HFF-Myc (cell line): ENCODE measurements around the gene MORN1.

Experiments
- DNase-seq: peaks from one replicate; pipeline ENCODE4 v3.0.0-alpha.2; 2011; ENCODE audit warnings: low read depth; ENCODE audit errors: extremely low read depth
- H3K4me3 ChIP-seq: replicated peaks from 2 replicates; pipeline ENCODE4 v1.5.1; 2011; ENCODE audit warnings: low read depth, mild to moderate bottlenecking, control low read depth, low read length
- TF ChIP-seq, protein P1 (sequence below): IDR thresholded peaks from 2 replicates; pipeline ENCODE4 v1.5.1; 2012; ENCODE audit warnings: mild to moderate bottlenecking, low read depth, low read length, control low read depth; ENCODE audit errors: missing control alignments

Gene MORN1

GRCh38 chr1:2431103-2431502, 39.7 kb upstream of the MORN1 start:
- TF ChIP-seq, protein P1, sequence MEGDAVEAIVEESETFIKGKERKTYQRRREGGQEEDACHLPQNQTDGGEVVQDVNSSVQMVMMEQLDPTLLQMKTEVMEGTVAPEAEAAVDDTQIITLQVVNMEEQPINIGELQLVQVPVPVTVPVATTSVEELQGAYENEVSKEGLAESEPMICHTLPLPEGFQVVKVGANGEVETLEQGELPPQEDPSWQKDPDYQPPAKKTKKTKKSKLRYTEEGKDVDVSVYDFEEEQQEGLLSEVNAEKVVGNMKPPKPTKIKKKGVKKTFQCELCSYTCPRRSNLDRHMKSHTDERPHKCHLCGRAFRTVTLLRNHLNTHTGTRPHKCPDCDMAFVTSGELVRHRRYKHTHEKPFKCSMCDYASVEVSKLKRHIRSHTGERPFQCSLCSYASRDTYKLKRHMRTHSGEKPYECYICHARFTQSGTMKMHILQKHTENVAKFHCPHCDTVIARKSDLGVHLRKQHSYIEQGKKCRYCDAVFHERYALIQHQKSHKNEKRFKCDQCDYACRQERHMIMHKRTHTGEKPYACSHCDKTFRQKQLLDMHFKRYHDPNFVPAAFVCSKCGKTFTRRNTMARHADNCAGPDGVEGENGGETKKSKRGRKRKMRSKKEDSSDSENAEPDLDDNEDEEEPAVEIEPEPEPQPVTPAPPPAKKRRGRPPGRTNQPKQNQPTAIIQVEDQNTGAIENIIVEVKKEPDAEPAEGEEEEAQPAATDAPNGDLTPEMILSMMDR: no peak
- no peak overlapping the region for H3K4me3 ChIP-seq
- DNase-seq: no peak

GRCh38 chr1:2430592-2430973, 39.2 kb upstream of the MORN1 start:
- DNase-seq: no peak
- no peak overlapping the region for H3K4me3 ChIP-seq
- TF ChIP-seq, protein P1: no peak

DNA sequence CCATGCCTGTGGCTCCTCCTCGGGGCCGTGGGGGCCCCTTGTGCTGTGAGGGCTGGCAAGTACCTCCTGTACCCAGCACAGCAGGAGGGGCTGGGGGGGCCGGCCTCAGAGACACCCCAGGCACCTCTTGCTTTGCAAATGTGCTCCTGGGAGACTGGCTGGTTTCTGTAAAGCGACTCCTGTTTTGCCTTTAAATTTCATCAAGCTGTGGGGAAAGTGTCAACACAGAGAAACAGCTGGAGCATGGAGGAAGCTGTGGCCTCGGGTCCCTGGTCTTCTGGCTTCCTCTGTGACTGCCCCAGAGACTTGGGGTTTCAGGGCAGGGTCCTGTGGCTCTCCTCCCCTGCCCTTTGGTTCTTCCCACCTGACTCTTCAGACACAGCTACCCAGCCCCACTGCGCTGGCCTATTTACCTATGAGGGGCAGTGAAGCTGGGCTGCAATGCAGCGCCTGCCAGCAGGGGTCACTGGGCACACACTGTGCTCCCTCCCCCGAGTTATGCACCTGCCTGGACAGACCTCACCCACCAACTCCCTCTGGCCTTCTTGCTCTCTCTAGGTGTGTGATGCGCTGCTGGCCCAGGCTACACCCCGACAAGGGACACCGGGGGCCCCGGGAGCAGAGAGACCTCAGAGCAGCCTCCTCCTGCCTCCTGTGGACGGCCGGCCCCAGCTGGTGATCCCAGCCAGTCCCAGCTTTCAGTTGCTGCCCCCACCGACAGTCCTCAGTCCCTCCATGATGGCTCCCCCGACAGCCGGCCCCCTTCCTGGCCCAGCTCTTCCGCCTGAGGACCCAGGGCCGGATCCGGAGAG, 38.6 kb upstream of the MORN1 start:
- no peak for DNase-seq
- H3K4me3 ChIP-seq: no peak overlapping the region
- TF ChIP-seq, protein P1: peak; percentile 52

- no peak for DNase-seq
- H3K4me3 ChIP-seq: no peak overlapping the region
- TF ChIP-seq, protein P1: no peak
Measured at GRCh38 chr1:2428490-2428889, 37.1 kb upstream of the MORN1 start.

GRCh38 chr1:2427976-2428375, 36.6 kb upstream of the MORN1 start:
- no peak overlapping the region for H3K4me3 ChIP-seq
- no peak for DNase-seq
- TF ChIP-seq, protein P1: no peak

DNA sequence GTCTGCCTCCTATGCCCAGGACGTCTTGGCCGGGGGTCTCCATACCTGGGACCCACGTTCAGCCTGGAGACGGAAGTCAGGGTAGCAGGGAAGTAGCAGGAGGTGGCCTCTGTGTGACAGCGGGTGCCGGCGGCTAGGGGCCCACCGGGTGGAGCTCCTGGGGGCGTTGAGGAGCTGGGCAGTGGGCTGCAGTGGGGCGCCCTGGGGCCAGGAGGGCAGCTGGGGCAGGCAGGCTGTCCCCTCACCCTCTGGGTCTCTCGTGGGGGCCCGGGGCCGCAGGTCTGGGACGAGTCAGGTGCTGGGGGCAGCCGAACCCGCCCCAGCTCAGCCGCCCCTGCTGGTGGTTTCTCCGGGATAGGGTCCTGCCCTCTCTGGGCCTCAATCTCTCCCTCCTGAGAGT, 35.7 kb upstream of the MORN1 start:
- DNase-seq: no peak
- no peak overlapping the region for H3K4me3 ChIP-seq
- TF ChIP-seq, protein P1: no peak

- H3K4me3 ChIP-seq: no peak overlapping the region
- TF ChIP-seq, protein P1: no peak
- DNase-seq: no peak
Measured at GRCh38 chr1:2426540-2426939, 35.2 kb upstream of the MORN1 start.
